Memory B cell (primary cell): Measurements from ENCODE around the gene METTL13.
A peak's percentile ranks its signal among the peaks of the same experiment; 100 is the strongest.
"Not testable (repeated sequence)": the region's sequence is repeated elsewhere in the genome, so short reads cannot be mapped to it uniquely, and the experiment has no call there.

Source experiments
- ATAC-seq: fragments of 150-1000 bp; cut with Tn5 transposase; 2 replicates; pipeline ENCODE4 v1.10.0; 2021; ENCODE audit warnings: low read depth, mild to moderate bottlenecking, moderate library complexity
- DNase-seq, 2 donors: peaks; one replicate each; pipeline ENCODE4 v3.0.0; 2022; ENCODE audit warnings: low spot score in 2 of 2
- H3K27ac Mint-ChIP-seq: one replicate; pipeline ENCODE4 v1.8.0; 2022; ENCODE audit warnings: mild to moderate bottlenecking, moderate library complexity, mixed read lengths
- H3K27me3 Mint-ChIP-seq: one replicate; pipeline ENCODE4 v1.8.0; 2022; ENCODE audit warnings: mixed read lengths
- H3K36me3 Mint-ChIP-seq: one replicate; pipeline ENCODE4 v1.8.0; 2022; ENCODE audit warnings: mild to moderate bottlenecking, mixed read lengths
- H3K4me1 Mint-ChIP-seq: one replicate; pipeline ENCODE4 v1.8.0; 2022; ENCODE audit warnings: mixed read lengths
- H3K4me3 Mint-ChIP-seq: one replicate; pipeline ENCODE4 v1.8.0; 2022; ENCODE audit warnings: mild to moderate bottlenecking, moderate library complexity, mixed read lengths
- H3K9me3 Mint-ChIP-seq: one replicate; pipeline ENCODE4 v1.8.0; 2022; ENCODE audit warnings: mixed read lengths

Gene METTL13

DNA sequence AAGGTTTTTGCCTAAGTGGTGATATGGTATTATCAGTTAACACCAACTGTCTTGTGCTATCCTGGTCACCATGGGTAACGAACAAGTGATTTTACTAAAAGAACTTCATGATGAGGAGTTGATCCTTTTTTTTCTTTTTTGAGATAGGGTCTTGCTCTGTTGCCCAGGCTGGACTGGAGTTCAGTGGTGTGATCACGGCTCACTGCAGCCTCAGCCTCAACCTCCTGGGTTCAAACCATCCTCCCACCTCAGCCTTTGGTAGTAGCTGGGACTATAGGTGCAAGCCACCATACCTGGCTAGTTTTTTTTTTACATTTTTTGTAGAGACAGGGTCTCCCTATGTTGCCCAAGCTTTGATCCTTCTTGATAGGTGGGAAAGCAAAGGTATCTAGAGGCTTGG lies 5.1 kb downstream of the METTL13 start:
- H3K4me1 Mint-ChIP-seq = peaks cover 25% of the 10 kb centered on the region
- peaks cover 43% of the 10 kb centered on the region for H3K36me3 Mint-ChIP-seq
- H3K27ac Mint-ChIP-seq = no peak overlapping the region
- no peak overlapping the region for H3K4me3 Mint-ChIP-seq
- DNase-seq (no peak), ATAC-seq (no peak)
- no peaks in the 10 kb centered on the region for H3K27me3 Mint-ChIP-seq
- H3K9me3 Mint-ChIP-seq = no peaks in the 10 kb centered on the region

DNA sequence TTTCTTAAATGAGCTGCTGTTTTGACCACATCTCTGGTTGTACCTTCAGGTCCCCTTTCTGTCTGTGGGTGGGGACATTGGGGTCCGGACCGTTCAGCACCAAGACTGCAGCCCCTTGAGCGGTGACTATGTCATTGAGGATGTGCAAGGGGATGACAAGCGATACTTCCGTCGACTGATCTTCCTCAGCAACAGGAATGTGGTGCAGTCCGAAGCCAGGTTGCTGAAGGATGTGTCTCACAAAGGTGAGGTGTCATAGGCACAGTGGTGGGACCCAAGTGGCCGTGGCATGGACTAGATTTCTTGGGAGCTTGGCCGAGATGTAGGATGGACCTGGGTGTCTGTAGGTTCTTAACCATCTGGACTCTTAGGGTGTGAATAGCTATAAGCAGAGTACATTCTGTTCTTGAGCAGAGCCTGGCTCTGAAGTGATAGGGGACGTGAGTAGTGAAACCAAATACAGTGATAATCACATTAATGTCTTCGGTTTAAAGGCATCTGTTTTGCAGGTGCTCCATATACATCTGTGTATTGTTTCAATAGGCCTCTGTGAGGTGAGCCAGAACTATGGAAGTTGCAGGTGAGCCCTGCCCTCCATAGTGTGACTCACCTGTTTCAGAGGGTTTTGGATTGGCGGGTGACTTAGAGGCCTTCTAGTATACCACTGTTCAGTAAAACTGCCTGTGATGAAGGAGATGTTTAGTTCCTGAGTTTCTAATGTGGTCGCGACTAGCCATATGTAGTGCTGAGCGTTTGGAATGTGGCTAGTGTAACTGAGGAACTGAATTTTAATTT lies 6.4 kb downstream of the METTL13 start:
- Mint-ChIP-seq H3K4me3 (no peak overlapping the region), H3K36me3 (peaks cover 46% of the 10 kb centered on the region), H3K4me1 (peaks cover 19% of the 10 kb centered on the region), H3K27me3 (no peaks in the 10 kb centered on the region), H3K27ac (no peak overlapping the region), H3K9me3 (no peaks in the 10 kb centered on the region)
- ATAC-seq = no peak
- no peak for DNase-seq

- Mint-ChIP-seq H3K9me3 (no peaks in the 10 kb centered on the region), H3K4me1 (peaks cover 12% of the 10 kb centered on the region), H3K36me3 (peaks cover 46% of the 10 kb centered on the region)
These were observed 7.2 kb downstream of the METTL13 start for GRCh38 chr1:171788696-171789095.

GRCh38 chr1:171790318-171790717 lies 8.9 kb downstream of the METTL13 start:
- peaks cover 3% of the 10 kb centered on the region for H3K4me1 Mint-ChIP-seq
- no peak overlapping the region for H3K27ac Mint-ChIP-seq
- H3K4me3 Mint-ChIP-seq = no peak overlapping the region
- no peak for DNase-seq
- no peaks in the 10 kb centered on the region for H3K27me3 Mint-ChIP-seq
- ATAC-seq = no peak
- peaks cover 57% of the 10 kb centered on the region for H3K36me3 Mint-ChIP-seq
- H3K9me3 Mint-ChIP-seq = no peaks in the 10 kb centered on the region

More at GRCh38 chr1:171788696-171789095, 7.2 kb downstream of the METTL13 start:
- H3K27me3 Mint-ChIP-seq = no peaks in the 10 kb centered on the region
- no peak overlapping the region for H3K27ac Mint-ChIP-seq
- ATAC-seq = no peak
- no peak for DNase-seq
- no peak overlapping the region for H3K4me3 Mint-ChIP-seq

GRCh38 chr1:171792656-171793369 lies 11.4 kb downstream of the METTL13 start:
- Mint-ChIP-seq H3K4me1 (peaks cover under 1% of the 10 kb centered on the region), H3K27me3 (no peaks in the 10 kb centered on the region), H3K36me3 (peaks cover 60% of the 10 kb centered on the region), H3K27ac (no peak overlapping the region), H3K9me3 (no peaks in the 10 kb centered on the region), H3K4me3 (no peak overlapping the region)
- DNase-seq (no peak), ATAC-seq (no peak)

GRCh38 chr1:171793636-171794035 lies 12.2 kb downstream of the METTL13 start:
- Mint-ChIP-seq H3K36me3 (peaks cover 57% of the 10 kb centered on the region), H3K27me3 (no peaks in the 10 kb centered on the region), H3K9me3 (no peaks in the 10 kb centered on the region), H3K4me3 (no peak overlapping the region), H3K27ac (no peak overlapping the region), H3K4me1 (no peaks in the 10 kb centered on the region)
- no peak for ATAC-seq
- DNase-seq = no peak

- no peak for DNase-seq
- H3K4me3 Mint-ChIP-seq = no peak overlapping the region
- H3K4me1 Mint-ChIP-seq = no peaks in the 10 kb centered on the region
- H3K36me3 Mint-ChIP-seq = peaks cover 54% of the 10 kb centered on the region
- H3K27me3 Mint-ChIP-seq = no peaks in the 10 kb centered on the region
- H3K27ac Mint-ChIP-seq = no peak overlapping the region
- no peak for ATAC-seq
- H3K9me3 Mint-ChIP-seq = no peaks in the 10 kb centered on the region
These were observed 12.6 kb downstream of the METTL13 start for GRCh38 chr1:171794085-171794484.

DNA sequence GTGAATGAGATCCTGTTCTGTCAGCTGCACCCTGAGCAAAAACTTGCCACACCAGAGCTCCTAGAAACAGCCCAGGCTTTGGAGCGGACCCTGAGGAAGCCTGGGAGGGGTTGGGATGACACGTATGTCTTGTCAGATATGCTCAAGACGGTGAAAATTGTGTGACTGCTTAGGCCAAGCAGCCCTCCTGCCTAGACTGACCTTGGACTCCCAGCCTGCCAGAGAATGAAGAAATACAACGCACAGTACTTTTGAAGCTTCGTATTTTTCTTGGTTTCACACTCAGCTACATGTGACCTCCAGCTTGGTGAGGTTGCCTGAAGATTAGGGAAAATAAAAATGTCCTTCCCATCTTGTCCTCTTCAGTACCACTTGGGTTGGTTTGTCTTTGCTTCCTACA lies 15.1 kb downstream of the METTL13 start:
- Mint-ChIP-seq H3K4me1 (no peaks in the 10 kb centered on the region), H3K9me3 (no peaks in the 10 kb centered on the region), H3K27me3 (no peaks in the 10 kb centered on the region), H3K36me3 (peaks cover 38% of the 10 kb centered on the region), H3K27ac (peak overlapping the region; percentile 55), H3K4me3 (no peak overlapping the region)
- DNase-seq (no peak), ATAC-seq (no peak)

DNA sequence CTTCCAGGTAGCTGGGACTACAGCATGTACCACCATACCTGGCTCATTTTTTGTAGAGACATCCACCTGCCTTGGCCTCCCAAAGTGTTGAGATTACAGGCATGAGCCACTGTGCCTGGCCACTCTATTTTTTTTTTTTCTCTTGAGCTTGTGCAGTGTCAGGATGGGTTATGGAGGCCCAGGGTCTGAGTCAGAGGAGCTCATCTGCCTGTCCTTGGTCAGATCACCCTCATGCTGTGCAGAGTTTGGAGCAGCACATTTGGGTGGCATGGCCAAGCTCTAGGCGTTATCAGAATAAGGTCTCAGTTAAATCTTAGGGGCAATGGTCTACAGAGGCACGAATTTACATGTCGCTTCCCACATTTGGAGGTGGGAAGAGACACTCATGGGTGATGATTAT lies 16.9 kb downstream of the METTL13 start:
- Mint-ChIP-seq H3K27ac (no peak overlapping the region), H3K36me3 (peaks cover 34% of the 10 kb centered on the region), H3K4me1 (no peaks in the 10 kb centered on the region), H3K27me3 (no peaks in the 10 kb centered on the region), H3K4me3 (no peak overlapping the region), H3K9me3 (no peaks in the 10 kb centered on the region)
- no peak for ATAC-seq
- DNase-seq = no peak

DNA sequence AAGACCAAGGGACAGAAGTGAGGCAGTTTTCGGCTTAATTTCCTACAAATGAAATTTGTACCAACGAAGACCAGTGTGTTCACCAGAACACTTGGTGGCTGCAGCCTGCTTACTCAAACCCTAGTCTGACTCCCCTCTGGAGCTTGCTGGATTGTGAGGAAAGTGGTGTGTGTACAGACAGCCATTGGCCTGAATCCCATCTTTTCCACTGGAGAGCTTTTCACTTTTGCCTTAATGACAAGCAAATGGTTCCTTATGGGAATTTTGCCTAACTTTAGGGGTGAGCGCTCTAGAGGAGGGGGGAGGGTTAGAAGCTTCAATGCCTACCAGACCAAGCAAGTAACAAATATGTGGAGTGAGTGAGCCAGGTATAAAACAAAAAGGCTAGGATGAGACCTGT lies 17.3 kb downstream of the METTL13 start:
- no peak overlapping the region for H3K4me3 Mint-ChIP-seq
- DNase-seq (no peak), ATAC-seq (no peak)
- H3K36me3 Mint-ChIP-seq = peaks cover 34% of the 10 kb centered on the region
- H3K9me3 Mint-ChIP-seq = no peaks in the 10 kb centered on the region
- no peaks in the 10 kb centered on the region for H3K4me1 Mint-ChIP-seq
- H3K27ac Mint-ChIP-seq = peak overlapping the region; percentile 41
- H3K27me3 Mint-ChIP-seq = no peaks in the 10 kb centered on the region

DNA sequence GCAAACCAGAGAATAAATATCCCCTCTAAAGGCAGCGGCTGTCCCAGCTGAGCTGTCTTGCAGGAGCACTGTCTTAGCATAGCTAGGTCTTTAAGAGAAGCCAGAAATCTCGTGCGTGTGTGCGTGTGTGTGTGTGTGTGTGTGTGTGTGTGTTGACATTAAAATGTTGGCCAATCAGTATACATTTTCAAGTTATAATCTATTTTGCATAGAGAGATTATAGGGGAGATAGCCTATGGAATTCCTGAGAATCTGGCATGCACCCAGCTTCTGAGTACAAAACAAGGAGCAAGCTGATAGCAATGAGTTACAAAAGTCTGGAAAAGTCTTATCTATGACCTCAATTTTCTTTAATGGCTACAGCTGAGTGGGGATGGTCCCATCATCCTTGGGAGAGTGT lies 17.7 kb downstream of the METTL13 start:
- no peaks in the 10 kb centered on the region for H3K9me3 Mint-ChIP-seq
- DNase-seq = no peak
- no peak for ATAC-seq
- H3K4me1 Mint-ChIP-seq = no peaks in the 10 kb centered on the region
- H3K4me3 Mint-ChIP-seq = no peak overlapping the region
- no peaks in the 10 kb centered on the region for H3K27me3 Mint-ChIP-seq
- H3K36me3 Mint-ChIP-seq = peaks cover 30% of the 10 kb centered on the region
- H3K27ac Mint-ChIP-seq = peak overlapping the region; percentile 41

GRCh38 chr1:171799698-171800097 lies 18.2 kb downstream of the METTL13 start:
- ATAC-seq, H3K27me3 Mint-ChIP-seq, DNase-seq, H3K4me3 Mint-ChIP-seq, H3K9me3 Mint-ChIP-seq, H3K4me1 Mint-ChIP-seq: not testable (repeated sequence)
- Mint-ChIP-seq H3K36me3 (peaks cover 25% of the 10 kb centered on the region), H3K27ac (peak overlapping the region; percentile 59)

DNA sequence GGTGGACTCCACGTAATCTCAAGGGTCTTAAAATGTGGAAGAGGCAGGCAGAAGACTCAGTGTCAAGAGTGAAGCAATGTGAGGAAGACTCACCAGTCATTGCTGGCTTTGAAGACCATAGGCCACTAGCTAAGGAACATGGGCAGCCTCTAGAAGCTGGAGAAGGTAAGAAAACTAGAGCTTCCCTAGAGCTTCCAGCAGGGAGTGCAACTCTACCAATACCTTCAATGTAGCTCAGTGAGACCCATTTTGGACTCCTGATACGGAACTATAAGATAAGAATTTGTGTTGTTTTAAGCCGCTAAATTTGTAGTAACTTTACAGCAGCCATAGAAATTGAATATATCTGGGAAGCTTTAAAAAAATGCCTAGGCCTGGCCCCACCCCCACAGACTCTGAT lies 18.9 kb downstream of the METTL13 start:
- Mint-ChIP-seq H3K27me3 (no peaks in the 10 kb centered on the region), H3K36me3 (peaks cover 21% of the 10 kb centered on the region), H3K9me3 (no peaks in the 10 kb centered on the region), H3K4me1 (peaks cover 1% of the 10 kb centered on the region), H3K4me3 (no peak overlapping the region), H3K27ac (peak overlapping the region; percentile 59)
- DNase-seq (no peak), ATAC-seq (no peak)

- H3K4me3 Mint-ChIP-seq = no peak overlapping the region
- H3K27ac Mint-ChIP-seq = no peak overlapping the region
- DNase-seq (no peak), ATAC-seq (no peak)
- peaks cover 6% of the 10 kb centered on the region for H3K4me1 Mint-ChIP-seq
- H3K27me3 Mint-ChIP-seq = no peaks in the 10 kb centered on the region
- H3K9me3 Mint-ChIP-seq = no peaks in the 10 kb centered on the region
- H3K36me3 Mint-ChIP-seq = peaks cover 18% of the 10 kb centered on the region
These were observed 19.4 kb downstream of the METTL13 start for GRCh38 chr1:171800851-171801250.
